DND-41 (cell line): Measurements from ENCODE around the gene KBTBD3.

Experiments used
- ATAC-seq: fragments of 200-7000 bp; cut with Tn5 transposase; 3 replicates; pipeline ENCODE4 v1.9.1; 2021; ENCODE audit warnings: low read depth; ENCODE audit not compliant: insufficient read depth
- DNase-seq: peaks from one replicate; pipeline ENCODE4 v3.0.0-alpha.2; 2020
- H2AFZ ChIP-seq: 2 replicates; pipeline ENCODE4 v1.6.0; 2012; ENCODE audit warnings: low read depth, low read length
- H3K27ac ChIP-seq: 2 replicates; pipeline ENCODE4 v1.5.1; 2012; ENCODE audit warnings: low read length, inconsistent platforms
- H3K27me3 ChIP-seq: fragments of 200-600 bp; sonication (generic); 2 replicates; pipeline ENCODE4 v1.6.0; 2012; ENCODE audit warnings: low read length, mild to moderate bottlenecking, inconsistent platforms; ENCODE audit not compliant: insufficient read depth, poor library complexity
- H3K36me3 ChIP-seq: 2 replicates; pipeline ENCODE4 v1.5.1; 2012; ENCODE audit warnings: low read length, inconsistent platforms; ENCODE audit not compliant: insufficient read depth
- H3K4me1 ChIP-seq: 2 replicates; pipeline ENCODE4 v1.5.1; 2012; ENCODE audit warnings: mild to moderate bottlenecking, low read length; ENCODE audit not compliant: insufficient read depth
- H3K4me2 ChIP-seq: 2 replicates; pipeline ENCODE4 v1.6.0; 2012; ENCODE audit warnings: mild to moderate bottlenecking, moderate library complexity, low read length, inconsistent platforms; ENCODE audit not compliant: insufficient read depth
- H3K4me3 ChIP-seq, 2 experiments: fragments of 200-600 bp in 1 of 2; shearing (Covaris generic) in 1 of 2; 2 replicates each; pipeline ENCODE4 v1.5.1; 2012 to 2016; ENCODE audit warnings: inconsistent platforms in 2 of 2, low read length in 2 of 2, mild to moderate bottlenecking in 2 of 2, low read depth in 1 of 2, moderate library complexity in 1 of 2
- H3K79me2 ChIP-seq: 2 replicates; pipeline ENCODE4 v1.6.0; 2012; ENCODE audit warnings: low read length, inconsistent platforms; ENCODE audit not compliant: insufficient read depth
- H3K9ac ChIP-seq: 2 replicates; pipeline ENCODE4 v1.6.0; 2012; ENCODE audit warnings: low read depth, mild to moderate bottlenecking, inconsistent platforms, low read length, moderate library complexity
- H3K9me3 ChIP-seq: 2 replicates; pipeline ENCODE4 v1.5.1; 2012; ENCODE audit warnings: low read length, moderate library complexity, mild to moderate bottlenecking, inconsistent platforms; ENCODE audit not compliant: insufficient read depth, severe bottlenecking
- H4K20me1 ChIP-seq: 2 replicates; pipeline ENCODE4 v1.6.0; 2012; ENCODE audit warnings: low read length; ENCODE audit not compliant: insufficient read depth
- EZH2 ChIP-seq: IDR thresholded peaks from 3 replicates; pipeline ENCODE4 v1.6.1; 2012; ENCODE audit warnings: borderline replicate concordance, low read depth, mild to moderate bottlenecking, moderate library complexity, low read length, inconsistent platforms; ENCODE audit not compliant: severe bottlenecking
- TF ChIP-seq, protein P1 (sequence below): IDR thresholded peaks from 2 replicates; pipeline ENCODE4 v1.5.1; 2012; ENCODE audit warnings: borderline replicate concordance, low read length, moderate library complexity, mild to moderate bottlenecking; ENCODE audit not compliant: poor library complexity, severe bottlenecking; ENCODE audit errors: extremely low read depth

The KBTBD3 gene

DNA sequence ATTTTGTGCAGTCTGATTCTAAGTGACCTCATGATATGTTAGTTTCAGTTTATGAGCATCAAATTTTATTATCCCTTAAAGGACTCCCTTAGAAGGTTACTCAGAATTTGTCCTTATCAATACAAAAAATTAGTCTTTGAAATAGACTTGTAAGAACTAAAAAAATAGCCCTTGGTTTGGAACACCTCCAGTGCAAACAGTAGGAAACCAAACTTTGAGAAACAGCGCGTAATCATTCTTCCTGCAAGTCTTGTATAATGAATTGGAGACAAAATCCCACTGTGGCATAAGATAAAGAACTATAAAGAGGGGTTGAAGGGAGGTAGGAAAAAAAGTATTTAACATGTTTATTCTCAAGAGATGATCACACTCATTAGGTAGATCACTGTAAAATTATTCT is 44.3 kb downstream of the KBTBD3 start:
- no peak for TF ChIP-seq EZH2
- TF ChIP-seq, protein P1, sequence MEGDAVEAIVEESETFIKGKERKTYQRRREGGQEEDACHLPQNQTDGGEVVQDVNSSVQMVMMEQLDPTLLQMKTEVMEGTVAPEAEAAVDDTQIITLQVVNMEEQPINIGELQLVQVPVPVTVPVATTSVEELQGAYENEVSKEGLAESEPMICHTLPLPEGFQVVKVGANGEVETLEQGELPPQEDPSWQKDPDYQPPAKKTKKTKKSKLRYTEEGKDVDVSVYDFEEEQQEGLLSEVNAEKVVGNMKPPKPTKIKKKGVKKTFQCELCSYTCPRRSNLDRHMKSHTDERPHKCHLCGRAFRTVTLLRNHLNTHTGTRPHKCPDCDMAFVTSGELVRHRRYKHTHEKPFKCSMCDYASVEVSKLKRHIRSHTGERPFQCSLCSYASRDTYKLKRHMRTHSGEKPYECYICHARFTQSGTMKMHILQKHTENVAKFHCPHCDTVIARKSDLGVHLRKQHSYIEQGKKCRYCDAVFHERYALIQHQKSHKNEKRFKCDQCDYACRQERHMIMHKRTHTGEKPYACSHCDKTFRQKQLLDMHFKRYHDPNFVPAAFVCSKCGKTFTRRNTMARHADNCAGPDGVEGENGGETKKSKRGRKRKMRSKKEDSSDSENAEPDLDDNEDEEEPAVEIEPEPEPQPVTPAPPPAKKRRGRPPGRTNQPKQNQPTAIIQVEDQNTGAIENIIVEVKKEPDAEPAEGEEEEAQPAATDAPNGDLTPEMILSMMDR: no peak
- no peaks in the 10 kb centered on the region for H3K9me3 ChIP-seq
- H3K27me3 ChIP-seq: no peaks in the 10 kb centered on the region
- no peak overlapping the region for H3K4me2 ChIP-seq
- H3K79me2 ChIP-seq: no peaks in the 10 kb centered on the region
- no peaks in the 10 kb centered on the region for H3K4me1 ChIP-seq
- H3K9ac ChIP-seq: no peak overlapping the region
- no peak overlapping the region for H3K27ac ChIP-seq
- no peaks in the 10 kb centered on the region for H3K36me3 ChIP-seq
- DNase-seq: no peak
- no peaks in the 10 kb centered on the region for H4K20me1 ChIP-seq
- H3K4me3 ChIP-seq: no peak overlapping the region
- ATAC-seq: no peak
- no peak overlapping the region for H2AFZ ChIP-seq

DNA sequence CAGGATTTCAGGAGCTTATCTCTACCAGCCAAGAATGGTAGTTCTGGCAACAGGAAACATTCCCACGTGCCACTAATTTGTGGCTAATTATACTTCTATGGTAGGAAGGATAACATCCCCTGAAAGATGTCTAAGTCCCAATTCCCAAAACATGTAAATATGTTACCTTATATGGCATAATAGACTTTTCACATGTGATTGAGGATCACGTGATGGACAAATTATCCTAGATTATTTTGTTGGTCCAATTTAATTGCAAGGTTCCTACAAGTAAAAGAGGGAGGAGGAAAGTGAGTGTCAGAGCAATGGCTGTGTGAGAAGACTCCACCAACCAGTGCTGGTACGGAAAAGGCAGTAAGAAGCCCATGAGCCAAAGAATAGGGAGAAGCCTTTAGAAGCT is 45.2 kb downstream of the KBTBD3 start:
- H4K20me1 ChIP-seq: no peaks in the 10 kb centered on the region
- no peak overlapping the region for H3K9ac ChIP-seq
- H3K36me3 ChIP-seq: no peaks in the 10 kb centered on the region
- ATAC-seq (no peak), DNase-seq (no peak)
- H3K27me3 ChIP-seq: no peaks in the 10 kb centered on the region
- TF ChIP-seq, protein P1: no peak
- no peaks in the 10 kb centered on the region for H3K9me3 ChIP-seq
- H3K4me1 ChIP-seq: no peaks in the 10 kb centered on the region
- H3K4me2 ChIP-seq: no peak overlapping the region
- no peak overlapping the region for H3K27ac ChIP-seq
- no peaks in the 10 kb centered on the region for H3K79me2 ChIP-seq
- no peak overlapping the region for H2AFZ ChIP-seq
- no peak overlapping the region for H3K4me3 ChIP-seq

DNA sequence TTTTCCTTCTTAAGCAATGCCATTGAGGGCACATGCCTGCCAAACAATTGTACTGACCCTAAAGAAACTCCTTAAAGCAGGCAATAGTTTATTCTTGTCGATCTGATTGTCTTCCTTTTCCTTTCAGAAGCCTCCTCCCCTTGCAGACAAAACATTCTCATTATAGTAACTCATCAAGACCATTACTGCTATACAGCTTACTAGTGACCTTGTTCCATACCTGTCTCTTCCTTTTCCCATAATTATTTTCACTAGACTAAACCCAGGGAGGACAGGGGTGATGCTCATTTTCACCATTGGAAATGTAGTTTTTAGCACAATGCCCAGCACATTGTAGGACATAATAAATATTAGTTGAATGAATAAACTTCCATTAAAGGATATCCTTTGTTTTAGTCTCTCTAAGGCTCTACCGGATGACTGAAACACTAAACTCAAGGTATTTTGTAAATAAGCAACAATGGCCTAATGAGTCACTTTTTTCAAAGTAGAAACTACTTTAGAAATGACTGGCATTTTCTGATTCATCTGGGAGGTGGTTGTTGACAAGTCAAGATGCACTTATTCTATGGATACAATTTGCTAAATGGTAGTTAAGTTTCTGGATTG is 45.8 kb downstream of the KBTBD3 start:
- Histone ChIP-seq H3K9me3 (no peaks in the 10 kb centered on the region), H3K4me2 (no peak overlapping the region), H4K20me1 (no peaks in the 10 kb centered on the region), H2AFZ (no peak overlapping the region), H3K36me3 (no peaks in the 10 kb centered on the region), H3K4me3 (no peak overlapping the region), H3K79me2 (no peaks in the 10 kb centered on the region), H3K4me1 (no peaks in the 10 kb centered on the region), H3K9ac (no peak overlapping the region), H3K27me3 (no peaks in the 10 kb centered on the region), H3K27ac (no peak overlapping the region)
- no peak for TF ChIP-seq EZH2
- TF ChIP-seq, protein P1: no peak
- no peak for ATAC-seq
- no peak for DNase-seq

DNA sequence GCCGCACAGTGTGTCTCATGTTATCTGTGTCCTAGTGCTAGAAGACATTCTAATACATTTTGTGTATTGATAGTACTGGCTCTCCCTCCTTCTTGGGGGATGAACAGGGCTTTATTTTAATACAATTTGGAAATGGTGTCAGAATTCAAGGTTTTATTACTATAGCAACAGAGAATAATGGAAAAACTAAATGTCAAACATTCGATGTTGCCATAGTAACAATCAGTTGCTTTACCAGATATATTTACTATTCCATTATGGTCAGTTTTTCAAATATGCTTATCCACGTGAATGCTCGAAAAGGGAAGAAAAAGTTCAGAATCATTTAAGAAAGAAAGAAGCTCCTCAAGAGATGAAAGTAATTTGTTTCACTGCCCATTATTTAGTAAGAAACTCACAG is 46.5 kb downstream of the KBTBD3 start:
- Histone ChIP-seq H3K4me1 (no peaks in the 10 kb centered on the region), H3K27me3 (no peaks in the 10 kb centered on the region), H3K9me3 (no peaks in the 10 kb centered on the region), H2AFZ (no peak overlapping the region), H3K27ac (no peak overlapping the region), H3K79me2 (no peaks in the 10 kb centered on the region), H3K9ac (no peak overlapping the region), H3K36me3 (no peaks in the 10 kb centered on the region), H3K4me3 (no peak overlapping the region), H4K20me1 (no peaks in the 10 kb centered on the region), H3K4me2 (no peak overlapping the region)
- no peak for TF ChIP-seq EZH2
- TF ChIP-seq, protein P1: no peak
- ATAC-seq (no peak), DNase-seq (no peak)
